Measurements from ENCODE around the gene MMP7.

MMP7 gene

DNA sequence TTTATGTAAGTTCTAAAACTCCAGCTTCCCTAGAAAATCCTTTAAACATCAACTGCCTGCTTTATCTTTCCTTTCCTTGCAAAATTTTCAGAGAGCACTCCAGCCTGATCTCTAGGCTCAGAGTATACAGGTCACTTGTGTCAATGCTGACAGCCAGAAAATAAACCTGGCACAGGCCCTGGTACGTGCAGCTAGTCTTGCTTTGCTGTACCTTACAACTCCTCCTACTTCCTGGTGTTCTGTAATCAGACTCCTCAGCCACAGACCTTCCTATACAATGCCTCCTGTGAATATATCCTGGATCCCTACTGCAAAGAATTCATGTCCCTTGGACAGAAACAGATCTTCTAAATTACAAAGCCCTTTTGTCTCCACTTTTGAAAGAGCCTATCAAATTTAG, 53.7 kb downstream of the MMP7 start:
- no peaks in the 10 kb centered on the region for H3K27me3 Mint-ChIP-seq (ENCODE audit: low read depth)
- H3K9me3 Mint-ChIP-seq = peaks cover 3% of the 10 kb centered on the region
- H3K27ac Mint-ChIP-seq = peak overlapping the region; percentile 48 to 51 (median 51)
- TF ChIP-seq, protein P1, sequence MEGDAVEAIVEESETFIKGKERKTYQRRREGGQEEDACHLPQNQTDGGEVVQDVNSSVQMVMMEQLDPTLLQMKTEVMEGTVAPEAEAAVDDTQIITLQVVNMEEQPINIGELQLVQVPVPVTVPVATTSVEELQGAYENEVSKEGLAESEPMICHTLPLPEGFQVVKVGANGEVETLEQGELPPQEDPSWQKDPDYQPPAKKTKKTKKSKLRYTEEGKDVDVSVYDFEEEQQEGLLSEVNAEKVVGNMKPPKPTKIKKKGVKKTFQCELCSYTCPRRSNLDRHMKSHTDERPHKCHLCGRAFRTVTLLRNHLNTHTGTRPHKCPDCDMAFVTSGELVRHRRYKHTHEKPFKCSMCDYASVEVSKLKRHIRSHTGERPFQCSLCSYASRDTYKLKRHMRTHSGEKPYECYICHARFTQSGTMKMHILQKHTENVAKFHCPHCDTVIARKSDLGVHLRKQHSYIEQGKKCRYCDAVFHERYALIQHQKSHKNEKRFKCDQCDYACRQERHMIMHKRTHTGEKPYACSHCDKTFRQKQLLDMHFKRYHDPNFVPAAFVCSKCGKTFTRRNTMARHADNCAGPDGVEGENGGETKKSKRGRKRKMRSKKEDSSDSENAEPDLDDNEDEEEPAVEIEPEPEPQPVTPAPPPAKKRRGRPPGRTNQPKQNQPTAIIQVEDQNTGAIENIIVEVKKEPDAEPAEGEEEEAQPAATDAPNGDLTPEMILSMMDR (IDR thresholded peaks at IDR 0.05; ENCODE audit: unreplicated experiment in 3 of 3) = no peak
- no peaks in the 10 kb centered on the region for H3K36me3 Mint-ChIP-seq (ENCODE audit: low read depth)
- H3K4me1 Mint-ChIP-seq = peaks cover 12% of the 10 kb centered on the region
- H3K4me3 Mint-ChIP-seq = no peak overlapping the region

DNA sequence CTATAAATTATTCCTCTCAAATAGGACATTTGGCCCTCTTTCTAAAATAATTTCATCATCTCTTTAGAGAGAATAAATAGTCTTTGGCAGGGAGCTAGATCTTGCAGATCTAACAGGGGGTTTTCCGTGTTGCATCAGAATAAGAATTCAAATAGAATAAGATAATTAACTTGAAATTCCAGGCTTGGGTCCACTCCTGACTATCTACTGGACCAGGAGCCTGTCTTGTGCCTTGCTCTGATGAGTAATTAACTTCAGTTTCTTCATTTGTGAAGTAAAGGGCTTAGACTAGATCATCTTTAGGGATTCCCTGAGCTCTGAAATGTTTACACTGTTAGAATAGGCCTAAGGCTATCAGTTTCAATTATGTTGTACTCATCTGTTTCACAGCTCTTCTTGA, 54.5 kb downstream of the MMP7 start:
- H3K9me3 Mint-ChIP-seq = peaks cover 3% of the 10 kb centered on the region
- H3K4me1 Mint-ChIP-seq = peaks cover 12% of the 10 kb centered on the region
- H3K4me3 Mint-ChIP-seq = no peak overlapping the region
- no peaks in the 10 kb centered on the region for H3K36me3 Mint-ChIP-seq (ENCODE audit: low read depth)
- H3K27ac Mint-ChIP-seq = peak overlapping the region in 1 of 3 experiments; percentile 48
- TF ChIP-seq, protein P1 (IDR thresholded peaks at IDR 0.05; ENCODE audit: unreplicated experiment in 3 of 3) = no peak
- H3K27me3 Mint-ChIP-seq (ENCODE audit: low read depth) = no peaks in the 10 kb centered on the region

DNA sequence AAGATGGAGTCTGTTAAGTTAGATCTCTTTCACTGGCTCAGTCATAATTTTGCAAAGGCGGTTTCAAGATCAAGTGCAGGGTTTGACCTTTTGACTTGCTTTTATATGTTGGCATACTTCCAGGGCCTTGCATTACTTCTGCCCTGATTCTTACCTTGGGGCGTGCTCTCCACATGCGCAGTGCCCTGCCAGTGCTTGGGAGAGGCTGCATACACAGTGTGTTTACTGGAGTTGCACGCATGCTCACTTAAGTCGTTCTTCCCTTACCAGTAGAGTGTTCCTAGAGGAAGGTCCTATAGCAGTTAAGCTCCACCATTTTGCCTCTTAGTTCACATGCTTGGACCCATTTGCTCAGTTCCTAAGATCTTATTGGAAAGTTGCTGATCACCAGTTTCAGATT, 57.0 kb downstream of the MMP7 start:
- TF ChIP-seq, protein P1 (IDR thresholded peaks at IDR 0.05; ENCODE audit: unreplicated experiment in 3 of 3) = no peak
- Mint-ChIP-seq H3K4me3 (no peak overlapping the region), H3K36me3 (ENCODE audit: low read depth) (no peaks in the 10 kb centered on the region), H3K4me1 (peaks cover 17% of the 10 kb centered on the region), H3K27ac (no peak overlapping the region), H3K27me3 (ENCODE audit: low read depth) (no peaks in the 10 kb centered on the region), H3K9me3 (peaks cover 3% of the 10 kb centered on the region)

DNA sequence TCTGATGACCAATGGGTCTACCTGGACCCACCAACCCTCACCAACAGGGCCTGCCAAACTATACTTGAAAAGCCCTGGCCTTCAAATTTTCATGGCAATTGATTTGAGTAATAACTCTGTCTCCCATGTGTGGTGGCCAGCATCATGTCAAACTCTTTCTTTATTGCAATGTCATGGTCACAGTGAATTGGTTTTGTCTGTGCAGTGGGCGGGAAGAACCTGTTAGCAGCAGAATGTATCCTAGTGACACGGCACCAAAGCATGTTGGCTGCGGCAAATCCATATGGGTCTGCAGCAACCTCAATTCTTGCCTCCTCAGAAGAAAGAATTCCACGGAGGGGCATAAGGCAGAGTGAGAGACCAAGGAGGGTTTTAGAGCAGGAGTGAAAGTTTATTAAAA, 58.4 kb downstream of the MMP7 start:
- Mint-ChIP-seq H3K4me3 (no peak overlapping the region), H3K36me3 (ENCODE audit: low read depth) (no peaks in the 10 kb centered on the region), H3K4me1 (peaks cover 17% of the 10 kb centered on the region), H3K27me3 (ENCODE audit: low read depth) (no peaks in the 10 kb centered on the region), H3K9me3 (peaks cover 3% of the 10 kb centered on the region), H3K27ac (no peak overlapping the region)
- TF ChIP-seq, protein P1 (IDR thresholded peaks at IDR 0.05; ENCODE audit: unreplicated experiment in 3 of 3) = no peak

DNA sequence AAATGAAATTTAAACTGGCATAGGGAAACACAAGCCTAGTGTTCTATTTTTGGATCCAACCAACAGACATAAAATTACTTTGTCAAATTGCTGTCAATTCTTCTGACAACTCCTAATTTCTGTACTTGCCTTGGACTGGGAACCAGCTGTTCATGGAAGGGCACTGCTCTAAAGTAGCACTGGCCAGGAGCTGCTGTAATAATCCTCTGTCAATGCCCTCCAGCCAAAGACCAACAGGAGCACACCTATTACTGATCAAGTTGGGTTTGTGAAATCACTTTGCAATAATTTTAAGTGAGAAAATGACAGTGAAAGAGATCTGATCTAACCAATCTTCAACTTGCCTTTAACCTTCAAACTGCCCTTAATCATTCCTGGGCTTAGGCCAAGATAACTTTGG, 59.1 kb downstream of the MMP7 start:
- H3K27ac Mint-ChIP-seq = no peak overlapping the region
- peaks cover 11% of the 10 kb centered on the region for H3K4me1 Mint-ChIP-seq
- H3K36me3 Mint-ChIP-seq (ENCODE audit: low read depth) = no peaks in the 10 kb centered on the region

More for the DNA sequence above, 59.1 kb downstream of the MMP7 start:
- Mint-ChIP-seq H3K4me3 (no peak overlapping the region), H3K27me3 (ENCODE audit: low read depth) (no peaks in the 10 kb centered on the region), H3K9me3 (peaks cover 3% of the 10 kb centered on the region)
- TF ChIP-seq, protein P1 (IDR thresholded peaks at IDR 0.05; ENCODE audit: unreplicated experiment in 3 of 3) = no peak
